GM12865 (cell line): Measurements from ENCODE around the gene MRPL49.

Experiments
- DNase-seq: peaks from one replicate; pipeline ENCODE4 v3.0.0; 2010; ENCODE audit warnings: low read depth
- H3K4me3 ChIP-seq: 2 replicates; pipeline ENCODE4 v1.5.1; 2011; ENCODE audit warnings: mild to moderate bottlenecking, low read depth, low read length, control low read depth
- CTCF ChIP-seq: IDR thresholded peaks from 2 replicates; pipeline ENCODE4 v1.5.1; 2011; ENCODE audit warnings: low read length, control low read depth, low read depth, inconsistent platforms; ENCODE audit not compliant: insufficient read depth; ENCODE audit errors: missing control alignments

MRPL49 gene

DNA sequence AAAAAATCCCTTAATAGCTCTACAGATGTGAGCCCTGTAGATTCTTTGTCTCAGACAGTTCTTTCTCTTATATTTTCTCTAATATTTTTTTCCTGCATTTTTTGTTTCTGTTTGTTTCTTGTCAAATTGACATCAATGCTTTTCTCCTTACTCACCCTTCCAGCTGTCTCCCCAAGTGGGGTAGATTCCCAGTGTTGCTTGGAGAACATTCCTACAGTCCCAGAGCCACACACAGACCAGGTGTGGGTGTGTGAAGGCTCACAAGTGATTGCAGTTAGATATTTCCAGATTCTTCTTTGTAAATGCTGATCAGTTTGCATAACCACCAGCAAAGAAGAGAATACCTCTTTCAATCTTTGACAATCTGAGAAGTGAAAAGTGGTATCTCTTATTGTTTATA, 18.6 kb upstream of the MRPL49 start:
- TF ChIP-seq CTCF: no peak
- no peak for DNase-seq

GRCh38 chr11:65104628-65105027, 17.5 kb upstream of the MRPL49 start:
- TF ChIP-seq CTCF: no peak
- no peak overlapping the region for H3K4me3 ChIP-seq
- DNase-seq: no peak

More for the DNA sequence above, 18.6 kb upstream of the MRPL49 start:
- no peak overlapping the region for H3K4me3 ChIP-seq

DNA sequence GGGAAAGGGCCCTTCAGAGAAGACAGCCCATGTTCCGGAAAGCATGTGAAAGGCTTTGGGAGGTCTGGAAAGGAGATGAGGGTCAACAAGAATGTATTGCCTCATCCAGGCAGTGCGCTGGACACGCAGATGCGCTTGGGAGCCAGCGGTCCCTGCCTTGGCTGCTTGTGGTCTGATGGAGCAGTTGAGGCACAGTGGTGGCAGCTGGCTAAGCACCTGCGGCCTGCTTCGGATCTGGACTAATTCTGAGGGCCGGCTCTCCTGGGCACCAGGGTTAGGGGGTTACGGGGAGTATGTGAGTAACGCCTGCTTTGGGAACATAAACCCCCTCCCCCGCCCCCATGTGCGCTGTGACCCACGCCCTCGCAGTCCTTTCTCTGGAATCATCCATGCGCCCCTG, 15.0 kb upstream of the MRPL49 start:
- no peak for TF ChIP-seq CTCF
- no peak for DNase-seq
- H3K4me3 ChIP-seq: no peak overlapping the region

DNA sequence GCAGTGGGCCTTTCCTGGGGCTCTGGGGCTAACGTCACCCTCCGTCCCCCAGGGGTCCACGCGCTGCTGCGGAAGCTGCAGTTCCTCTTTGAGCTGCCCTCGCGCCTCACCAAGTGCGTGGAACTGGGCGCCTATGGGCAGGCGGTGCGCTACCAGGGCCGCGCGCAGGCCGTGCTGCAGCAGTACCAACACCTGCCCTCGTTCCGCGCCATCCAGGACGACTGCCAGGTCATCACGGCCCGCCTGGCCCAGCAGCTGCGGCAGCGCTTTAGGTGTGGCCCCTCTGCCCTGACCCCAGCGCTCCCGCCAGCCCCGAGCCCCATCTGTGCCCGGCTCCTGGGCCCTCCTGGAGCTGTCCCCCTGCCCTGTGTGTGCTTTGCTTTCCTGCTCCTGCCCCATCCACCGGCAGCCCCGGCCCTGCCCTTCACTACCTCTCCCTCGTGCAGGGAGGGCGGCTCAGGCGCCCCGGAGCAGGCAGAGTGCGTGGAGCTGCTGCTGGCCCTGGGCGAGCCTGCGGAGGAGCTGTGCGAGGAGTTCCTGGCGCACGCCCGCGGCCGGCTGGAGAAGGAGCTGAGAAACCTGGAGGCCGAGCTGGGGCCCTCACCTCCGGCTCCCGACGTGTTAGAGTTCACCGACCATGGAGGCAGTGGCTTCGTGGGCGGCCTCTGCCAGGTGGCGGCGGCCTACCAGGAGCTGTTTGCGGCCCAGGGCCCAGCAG, 14.2 kb upstream of the MRPL49 start:
- no peak for DNase-seq
- no peak overlapping the region for H3K4me3 ChIP-seq
- TF ChIP-seq CTCF: no peak

DNA sequence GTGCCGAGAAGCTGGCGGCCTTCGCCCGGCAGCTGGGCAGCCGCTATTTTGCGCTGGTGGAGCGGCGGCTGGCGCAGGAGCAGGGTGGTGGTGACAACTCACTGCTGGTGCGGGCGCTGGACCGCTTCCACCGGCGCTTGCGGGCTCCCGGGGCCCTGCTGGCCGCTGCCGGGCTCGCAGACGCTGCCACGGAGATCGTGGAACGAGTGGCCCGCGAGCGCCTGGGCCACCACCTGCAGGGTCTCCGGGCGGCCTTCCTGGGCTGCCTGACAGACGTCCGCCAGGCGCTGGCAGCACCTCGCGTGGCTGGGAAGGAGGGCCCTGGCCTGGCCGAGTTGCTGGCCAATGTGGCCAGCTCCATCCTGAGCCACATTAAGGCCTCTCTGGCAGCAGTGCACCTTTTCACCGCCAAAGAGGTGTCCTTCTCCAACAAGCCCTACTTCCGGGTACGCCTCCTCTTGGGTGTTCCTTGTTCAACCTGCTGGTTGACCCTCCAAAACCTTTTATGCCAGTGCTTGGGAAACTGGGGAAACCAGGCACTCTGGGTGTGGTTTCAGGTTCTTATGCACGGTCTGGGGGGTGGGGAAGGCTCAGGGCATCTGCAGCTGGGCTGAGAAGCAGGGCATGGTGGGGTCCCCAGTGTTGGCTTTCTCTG, 13.5 kb upstream of the MRPL49 start:
- H3K4me3 ChIP-seq: no peak overlapping the region
- TF ChIP-seq CTCF: no peak
- no peak for DNase-seq

DNA sequence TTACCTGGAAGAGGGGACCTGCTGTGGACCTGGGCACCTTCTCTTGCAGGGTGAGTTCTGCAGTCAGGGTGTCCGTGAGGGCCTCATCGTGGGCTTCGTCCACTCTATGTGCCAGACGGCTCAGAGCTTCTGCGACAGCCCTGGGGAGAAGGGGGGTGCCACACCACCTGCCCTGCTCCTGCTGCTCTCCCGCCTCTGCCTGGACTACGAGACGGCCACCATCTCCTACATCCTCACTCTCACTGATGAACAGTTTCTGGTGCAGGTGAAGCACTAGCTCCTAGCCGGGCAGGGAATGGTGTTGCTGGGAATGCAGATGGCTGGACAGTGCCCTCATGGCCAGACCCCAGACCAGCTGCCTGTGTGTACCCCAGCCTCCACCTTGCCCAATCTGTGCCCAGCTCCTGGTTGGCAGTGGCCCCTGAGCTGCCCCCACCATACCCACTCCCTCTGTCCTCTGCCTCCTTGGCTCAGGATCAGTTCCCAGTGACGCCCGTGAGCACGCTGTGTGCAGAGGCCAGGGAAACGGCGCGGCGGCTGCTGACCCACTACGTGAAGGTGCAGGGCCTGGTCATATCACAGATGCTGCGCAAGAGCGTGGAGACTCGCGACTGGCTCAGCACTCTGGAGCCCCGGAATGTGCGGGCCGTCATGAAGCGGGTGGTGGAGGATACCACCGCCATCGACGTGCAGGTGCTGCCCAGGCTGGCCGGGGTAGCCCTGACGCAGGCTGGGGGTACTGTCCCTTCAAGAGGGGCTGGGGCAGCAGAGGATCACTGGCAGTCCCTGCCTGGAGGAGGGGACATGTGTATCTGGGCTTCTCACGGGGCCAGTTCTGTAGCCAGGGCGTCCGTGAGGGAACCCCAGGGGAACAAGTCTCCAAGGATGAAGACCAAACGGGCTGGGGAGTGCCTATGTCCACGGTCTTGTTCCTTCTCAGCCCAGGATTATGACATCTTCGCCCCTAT, 12.6 kb upstream of the MRPL49 start:
- DNase-seq: no peak
- no peak for TF ChIP-seq CTCF
- no peak overlapping the region for H3K4me3 ChIP-seq
